ENCODE measurements around the gene CD101. TPM values are rescaled to one million over a fixed set of nuclear protein-coding genes. Genes with fewer than 3 reads are reported as not detected.

Gene CD101
- total RNA-seq, 1 experiment from 2014 or later = 0.06 TPM

- DNase-seq (ENCODE audit: low read depth) = no peak
These were observed 11.8 kb downstream of the CD101 start for GRCh38 chr1:117013309-117013858.

DNA sequence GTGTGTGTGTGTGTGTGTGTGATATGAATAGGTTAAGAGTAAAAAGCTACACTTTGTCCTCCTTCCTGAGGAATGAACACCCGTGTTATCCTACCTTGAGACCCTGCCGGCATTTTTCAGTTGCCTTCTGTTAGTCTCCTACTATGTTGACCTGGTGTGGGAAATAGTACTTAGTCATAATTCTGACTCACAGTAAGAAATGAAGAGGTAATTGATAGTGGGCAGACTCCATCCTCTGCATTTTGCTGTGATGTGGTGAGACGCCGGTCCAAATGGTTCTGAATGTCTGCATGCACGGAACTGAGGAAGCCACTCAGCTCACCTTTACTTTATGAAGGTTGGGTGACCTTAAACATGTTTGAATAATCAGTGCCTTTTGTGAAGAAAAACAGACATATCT, 12.6 kb downstream of the CD101 start:
- DNase-seq (ENCODE audit: low read depth) = peak; percentile 69

DNA sequence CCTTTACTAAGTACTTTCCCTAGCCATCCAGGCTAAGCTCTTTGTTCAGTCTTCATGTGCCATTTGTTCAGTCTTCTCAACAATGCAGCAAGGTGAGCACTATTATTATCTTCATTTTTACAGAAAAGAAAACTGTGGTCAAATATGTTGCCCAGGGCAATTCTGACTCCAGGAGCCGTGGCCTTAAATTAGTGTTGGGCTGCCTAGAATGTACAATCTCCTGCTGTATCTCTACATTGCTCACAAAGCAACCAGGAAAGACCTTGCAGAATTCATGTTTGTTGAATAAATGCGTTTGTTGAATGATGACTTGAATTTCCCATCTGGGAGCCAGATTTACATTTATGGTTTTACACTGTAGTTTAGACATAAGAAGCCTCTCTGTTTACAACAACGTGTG, 14.2 kb downstream of the CD101 start:
- DNase-seq (ENCODE audit: low read depth) = no peak

DNA sequence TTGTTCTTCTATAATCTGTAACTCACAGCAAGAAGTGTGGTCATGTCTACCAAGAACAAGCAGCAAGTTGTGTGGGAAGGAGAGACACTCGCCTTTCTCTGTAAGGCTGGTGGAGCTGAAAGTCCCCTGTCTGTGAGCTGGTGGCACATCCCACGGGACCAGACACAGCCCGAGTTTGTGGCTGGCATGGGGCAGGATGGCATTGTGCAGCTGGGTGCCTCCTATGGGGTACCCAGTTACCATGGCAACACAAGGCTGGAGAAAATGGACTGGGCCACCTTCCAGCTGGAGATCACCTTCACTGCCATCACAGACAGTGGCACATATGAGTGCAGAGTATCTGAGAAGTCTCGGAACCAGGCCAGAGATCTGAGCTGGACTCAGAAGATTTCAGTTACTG, 15.5 kb downstream of the CD101 start:
- no peak for DNase-seq (ENCODE audit: low read depth)

DNA sequence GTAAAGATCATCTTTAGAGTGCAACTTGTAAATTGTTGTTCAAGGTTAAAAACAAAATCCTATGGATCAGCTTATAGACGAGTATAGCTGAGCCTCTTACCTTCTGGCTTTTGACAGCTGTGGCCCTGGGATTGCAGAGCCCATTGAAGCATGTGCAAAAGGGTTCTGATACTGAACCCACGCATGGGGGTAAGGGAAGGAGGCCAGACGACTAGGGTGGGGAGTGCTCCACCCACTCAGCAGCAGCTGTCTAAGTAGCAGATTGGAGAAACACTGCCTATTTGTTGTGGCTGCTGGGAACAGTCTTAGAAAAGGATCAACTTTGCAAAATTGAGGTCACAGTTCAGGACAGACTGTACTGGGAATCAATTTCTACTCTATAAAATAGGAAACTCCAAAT, 16.1 kb downstream of the CD101 start:
- no peak for DNase-seq (ENCODE audit: low read depth)

DNA sequence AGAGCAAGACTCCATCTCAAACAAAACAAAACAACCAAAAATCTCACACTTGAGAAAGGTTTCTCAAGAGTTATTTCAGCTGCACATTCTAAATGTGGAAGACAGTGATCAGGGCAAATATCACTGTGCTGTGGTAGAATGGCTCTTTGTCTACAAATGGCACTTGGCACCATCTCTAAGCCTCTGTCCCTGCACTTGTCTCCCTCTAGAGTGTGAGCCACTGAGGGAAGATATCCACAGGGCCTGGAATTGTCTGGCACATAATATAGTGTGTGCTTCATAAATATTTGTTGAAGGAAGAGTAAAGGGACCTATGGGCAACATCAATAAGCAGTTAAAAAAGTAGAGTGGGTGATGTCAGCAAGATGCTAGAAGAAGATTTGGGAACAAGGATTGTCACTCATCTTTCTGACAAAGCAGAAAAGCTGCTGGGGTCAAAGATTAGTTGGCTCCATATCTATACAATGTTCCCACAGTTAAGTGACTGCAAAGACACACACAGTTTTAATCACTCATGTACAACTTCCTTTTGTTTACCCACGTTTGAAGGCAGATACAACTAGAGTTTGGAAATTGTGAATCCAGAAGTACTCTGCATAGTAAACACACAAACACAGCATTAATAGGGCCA, 19.1 kb downstream of the CD101 start:
- no peak for DNase-seq (ENCODE audit: low read depth)

DNA sequence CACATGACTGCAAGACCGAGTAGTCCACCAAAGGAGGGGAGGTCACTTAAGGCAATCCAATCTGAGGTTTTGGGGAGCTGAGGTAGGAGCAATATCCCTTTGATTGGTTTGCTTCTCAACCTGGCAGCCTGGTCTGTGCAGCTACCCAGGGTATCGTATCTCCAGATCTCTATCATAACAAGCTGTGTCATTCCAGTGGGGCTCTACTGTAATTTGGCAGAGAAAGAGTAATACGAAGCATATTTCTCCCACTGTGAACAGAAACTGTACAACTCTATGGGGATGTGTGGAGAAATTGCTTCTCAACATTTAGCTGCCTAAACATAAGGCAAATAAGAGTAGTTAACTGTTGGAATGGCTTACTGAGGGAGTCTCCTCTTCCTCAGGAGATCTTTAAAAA, 20.6 kb downstream of the CD101 start:
- no peak for DNase-seq (ENCODE audit: low read depth)

DNA sequence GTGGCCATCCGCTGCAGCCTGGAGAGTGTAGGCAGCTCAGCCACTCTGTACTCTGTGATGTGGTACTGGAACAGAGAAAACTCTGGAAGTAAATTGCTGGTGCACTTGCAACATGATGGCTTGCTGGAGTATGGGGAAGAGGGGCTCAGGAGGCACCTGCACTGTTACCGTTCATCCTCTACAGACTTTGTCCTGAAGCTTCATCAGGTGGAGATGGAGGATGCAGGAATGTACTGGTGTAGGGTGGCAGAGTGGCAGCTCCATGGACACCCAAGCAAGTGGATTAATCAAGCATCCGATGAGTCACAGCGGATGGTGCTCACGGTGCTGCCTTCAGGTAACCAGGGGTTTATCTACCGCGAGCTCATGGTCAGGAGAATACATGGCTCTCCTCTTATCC, 24.0 kb downstream of the CD101 start:
- no peak for DNase-seq (ENCODE audit: low read depth)

DNA sequence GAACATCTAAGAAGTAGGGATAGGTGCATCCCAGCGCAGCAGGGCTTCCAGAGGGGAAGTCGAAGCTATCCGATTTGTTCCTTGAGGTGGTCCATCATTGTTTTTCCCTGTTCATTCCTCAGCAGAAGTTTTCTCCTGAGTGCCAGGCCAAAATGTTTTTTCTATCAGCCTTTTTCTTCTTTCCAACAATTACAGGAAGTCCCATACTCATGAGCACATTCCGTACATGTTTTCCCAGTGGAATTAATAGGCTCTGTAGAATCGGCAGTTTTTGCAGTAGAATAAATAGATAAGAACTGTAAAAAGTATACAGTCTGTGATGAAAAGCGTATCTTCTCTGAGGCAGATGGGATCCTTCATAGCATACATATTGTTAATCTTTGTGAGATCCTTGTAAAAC, 24.8 kb downstream of the CD101 start:
- no peak for DNase-seq (ENCODE audit: low read depth)

GRCh38 chr1:117029685-117030084, 28.1 kb downstream of the CD101 start:
- DNase-seq (ENCODE audit: low read depth) = no peak

DNA sequence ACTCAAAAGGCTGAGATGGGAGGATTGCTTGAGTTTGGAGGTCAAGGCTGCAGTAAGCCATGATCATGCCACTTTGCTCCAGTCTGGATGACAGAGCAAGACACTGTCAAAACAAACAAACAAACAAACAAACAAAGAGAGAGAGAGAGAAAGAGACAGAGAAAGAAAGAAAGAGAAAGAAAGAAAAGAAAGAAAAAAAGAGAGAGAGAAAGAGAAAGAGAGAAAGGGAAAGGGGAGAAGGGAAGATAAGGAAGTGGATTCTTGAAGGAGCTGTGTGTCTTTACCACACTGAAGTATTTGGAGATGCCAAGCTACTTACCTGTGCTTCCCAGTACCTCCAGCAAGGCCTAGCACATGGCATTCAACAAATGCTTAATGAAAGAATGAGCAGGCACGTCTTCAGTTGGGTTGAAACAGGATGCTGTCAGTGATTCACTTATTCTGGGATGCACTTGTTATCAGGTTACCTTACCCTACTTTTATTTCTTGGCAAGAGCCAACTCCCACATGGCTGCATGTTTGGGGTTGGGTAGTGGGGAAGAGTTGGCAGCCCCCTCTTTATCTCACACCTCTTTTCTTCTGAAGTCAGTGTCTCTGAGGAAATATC, 28.8 kb downstream of the CD101 start:
- peak; percentile 40 for DNase-seq (ENCODE audit: low read depth)

DNA sequence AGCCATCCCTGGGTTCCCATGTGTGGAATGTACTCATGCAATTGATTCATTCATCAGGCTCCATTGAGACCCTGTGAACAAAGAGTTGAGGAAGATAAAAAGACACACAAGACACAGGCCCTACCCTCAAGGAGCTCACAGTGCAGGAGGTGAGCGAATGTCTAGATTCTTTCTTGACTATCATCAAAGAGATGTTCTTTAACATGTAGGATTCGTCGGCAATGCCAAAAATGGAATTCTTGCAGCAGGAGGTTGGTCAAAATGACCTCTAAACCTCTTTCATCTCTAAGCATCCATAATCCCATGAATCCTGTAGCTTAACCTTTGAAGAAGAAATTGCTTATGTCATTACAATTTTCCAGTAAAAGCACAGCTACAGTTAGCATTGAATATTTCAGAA, 30.7 kb downstream of the CD101 start:
- no peak for DNase-seq (ENCODE audit: low read depth)

DNA sequence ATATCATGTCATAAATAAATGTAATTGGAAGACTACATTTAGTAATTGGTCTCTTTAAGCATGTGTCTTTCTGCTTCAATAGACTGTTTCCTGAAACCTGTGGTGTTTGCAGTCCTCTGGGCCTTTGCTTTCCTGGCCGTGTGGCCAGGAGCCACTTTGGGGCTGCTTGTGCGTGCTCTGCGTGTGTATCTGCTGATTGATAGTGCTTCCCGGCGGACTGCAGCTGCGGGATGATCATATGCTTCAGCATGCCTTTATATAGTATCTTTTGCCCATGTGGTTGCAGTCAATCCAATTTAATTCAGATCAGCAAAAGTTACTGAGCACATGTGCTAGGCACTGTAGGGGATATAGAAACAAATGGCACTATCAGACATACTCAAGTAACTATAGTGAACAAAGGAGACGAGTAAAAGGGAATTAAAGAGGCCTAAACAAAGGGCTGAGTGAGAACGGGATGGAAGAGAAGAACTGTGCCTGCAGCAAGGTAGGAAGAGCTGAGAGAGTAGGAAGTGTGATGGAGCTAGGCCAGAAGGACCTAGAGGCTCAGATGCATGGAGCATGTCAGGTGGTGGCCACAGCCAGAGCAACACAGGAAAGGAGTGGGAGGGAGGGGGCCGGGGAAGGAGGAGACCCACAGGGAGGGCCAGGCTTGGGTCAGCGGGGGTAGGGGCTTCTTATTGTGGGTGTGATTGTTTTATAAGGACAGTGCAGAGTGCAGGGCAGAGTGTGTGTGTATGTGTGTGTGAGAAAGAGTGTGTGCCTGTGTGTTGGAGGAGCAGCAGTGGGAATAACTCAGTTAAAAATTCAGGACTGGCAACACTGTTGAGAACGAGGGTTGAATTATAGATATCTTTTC, 31.4 kb downstream of the CD101 start:
- DNase-seq (ENCODE audit: low read depth) = no peak

DNA sequence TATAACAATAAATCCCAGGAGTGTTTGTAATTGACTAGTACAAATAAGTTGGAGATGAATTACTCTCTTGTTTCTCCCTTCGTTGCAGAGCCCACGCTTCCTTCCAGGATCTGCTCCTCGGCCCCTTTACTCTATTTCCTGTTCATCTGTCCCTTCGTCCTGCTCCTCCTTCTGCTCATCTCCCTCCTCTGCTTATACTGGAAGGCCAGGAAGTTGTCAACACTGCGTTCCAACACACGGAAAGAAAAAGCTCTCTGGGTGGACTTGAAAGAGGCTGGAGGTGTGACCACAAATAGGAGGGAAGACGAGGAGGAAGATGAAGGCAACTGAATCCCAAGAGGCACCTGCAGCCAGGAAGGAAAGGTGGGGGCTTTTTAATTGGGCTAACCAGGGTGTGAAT, 32.2 kb downstream of the CD101 start:
- no peak for DNase-seq (ENCODE audit: low read depth)

DNA sequence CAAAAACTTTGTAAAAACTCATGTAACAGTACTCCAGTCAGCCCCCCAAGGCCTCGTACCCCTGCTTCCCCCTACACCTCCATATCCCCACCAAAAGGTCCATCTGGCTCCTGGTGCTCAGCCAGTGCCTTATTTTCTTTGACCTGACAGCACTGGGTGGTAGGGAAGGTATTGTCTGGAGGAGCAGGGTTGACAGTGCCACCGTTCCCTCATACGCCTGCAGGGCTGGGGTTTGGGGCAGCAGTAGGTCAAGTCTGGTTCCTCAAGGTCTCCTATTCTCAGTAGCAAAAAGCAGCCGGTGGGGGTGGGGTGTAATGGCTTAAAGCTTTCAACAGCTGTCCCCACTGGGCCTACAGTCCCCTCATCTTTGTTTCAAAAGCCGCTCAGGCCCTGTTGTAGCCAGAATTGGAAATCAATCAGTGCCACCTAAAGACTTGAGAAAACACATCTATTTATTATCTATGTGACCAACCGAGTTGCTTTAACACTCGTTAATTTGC, 33.3 kb downstream of the CD101 start:
- no peak for DNase-seq (ENCODE audit: low read depth)

DNA sequence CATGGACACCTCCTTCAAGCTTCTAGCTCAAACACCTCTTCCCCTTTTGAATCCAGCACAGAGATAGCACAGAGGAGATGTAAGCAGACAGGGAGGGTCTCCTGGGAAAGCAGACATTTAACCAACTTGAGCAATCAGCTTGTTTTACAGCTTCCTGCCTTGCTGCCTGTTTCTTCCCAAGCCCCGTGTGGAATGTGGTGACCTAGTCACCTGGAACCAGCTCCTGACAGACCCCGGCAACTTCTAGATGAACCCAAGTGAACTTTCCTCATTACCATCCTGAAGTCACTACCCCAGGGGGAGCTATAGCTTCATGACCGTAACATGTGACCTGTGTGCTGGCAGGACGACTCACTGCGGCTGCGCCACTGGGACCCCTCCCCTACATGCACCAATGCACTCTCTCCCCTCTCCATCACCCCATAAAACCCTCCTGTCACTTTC, 34.5 kb downstream of the CD101 start:
- peak; percentile 4 for DNase-seq (ENCODE audit: low read depth)

- DNase-seq (ENCODE audit: low read depth) = no peak
These were observed 36.2 kb downstream of the CD101 start for GRCh38 chr1:117037802-117038201.

DNA sequence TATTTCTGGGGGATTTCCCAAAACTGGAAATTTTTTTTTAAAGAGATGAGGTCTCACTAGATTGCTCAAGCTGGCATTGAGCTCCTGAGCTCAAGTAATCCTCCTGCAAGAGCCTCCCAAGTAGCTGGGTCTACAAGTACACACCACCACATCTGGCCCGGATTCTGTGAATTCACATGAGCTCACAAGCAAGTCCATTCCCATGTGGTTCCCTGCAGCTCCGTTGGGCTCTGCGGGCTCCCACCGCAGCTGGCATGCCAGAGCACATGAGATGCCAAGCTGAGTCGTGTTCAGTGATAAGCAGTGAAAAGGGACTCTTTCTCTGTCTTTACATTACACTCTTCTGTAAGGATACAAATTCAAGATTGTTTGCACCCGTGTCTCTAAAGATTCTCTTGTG, 36.7 kb downstream of the CD101 start:
- DNase-seq (ENCODE audit: low read depth) = no peak

DNA sequence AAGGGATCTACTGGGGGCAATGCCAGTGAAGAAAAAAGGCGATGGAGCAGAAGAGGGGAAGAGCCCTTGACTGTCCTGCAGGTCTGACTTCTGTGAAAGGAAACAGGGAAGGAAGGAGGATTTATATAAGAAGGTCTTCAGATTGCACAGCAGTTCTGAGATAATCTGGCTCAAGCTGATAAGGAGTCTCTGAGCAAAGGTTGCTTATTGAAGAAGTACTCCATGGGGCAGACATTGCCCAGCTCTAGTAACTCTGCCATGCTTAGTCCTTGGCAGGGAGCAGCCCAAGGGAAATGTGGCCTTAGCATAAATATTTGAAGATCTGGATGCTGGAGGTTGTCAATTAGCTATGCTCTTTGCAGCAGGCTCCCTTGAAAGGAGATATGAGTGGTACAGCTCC, 42.7 kb downstream of the CD101 start:
- DNase-seq (ENCODE audit: low read depth) = no peak

- no peak for DNase-seq (ENCODE audit: low read depth)
These were observed 44.1 kb downstream of the CD101 start for GRCh38 chr1:117045644-117046043.

DNA sequence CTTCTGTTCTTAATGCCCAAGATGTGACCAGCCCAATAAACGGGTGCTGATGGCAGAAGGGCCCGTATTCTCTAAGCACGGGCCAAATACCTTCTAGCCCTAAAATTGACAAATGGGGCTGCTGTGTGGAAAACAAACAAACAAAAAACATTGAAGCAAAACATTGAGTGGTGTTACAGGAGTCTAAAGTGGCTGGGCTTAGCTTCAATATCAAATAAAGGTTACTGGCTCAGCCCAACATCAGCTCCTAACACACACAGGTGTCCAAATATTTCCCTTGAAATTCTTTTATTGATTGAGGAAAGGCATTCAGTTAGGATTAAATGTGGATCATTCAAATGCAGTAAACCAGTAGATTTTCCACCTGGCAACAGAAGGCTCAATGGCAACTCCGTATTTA, 45.2 kb downstream of the CD101 start:
- no peak for DNase-seq (ENCODE audit: low read depth)

- DNase-seq (ENCODE audit: low read depth) = no peak
These were observed 45.7 kb downstream of the CD101 start for GRCh38 chr1:117047271-117047670.
